HT1080 (cell line): Measurements from ENCODE around the gene EIF5A. TPM values are rescaled to one million over a fixed set of nuclear protein-coding genes. Genes with fewer than 3 reads are reported as not detected.

Experiments used
- DNase-seq: peaks from one replicate; pipeline ENCODE4 v3.0.0-alpha.2; 2015; ENCODE audit warnings: low read depth
- polyA plus RNA-seq, 2 experiments: library from polyadenylated mRNA; depleted of rRNA; stranded (reverse); fragments of >200 nt; gene quantifications; 2 replicates each; pipeline ENCODE4 v1.2.3, GENCODE V29; 2015
- total RNA-seq: library from RNA; depleted of rRNA; stranded (reverse); fragments of >200 nt; shearing (Covaris generic); gene quantifications from 2 replicates; pipeline ENCODE4 v1.2.3, GENCODE V29; 2014; rRNA removed

The EIF5A gene
- 1,448 and 1,578 TPM in 2 replicates for total RNA-seq
- polyA plus RNA-seq (2015; cell fraction: cytosol; rRNA removed), result 1,385 and 1,785 TPM in 2 replicates
- 681 and 724 TPM in 2 replicates for polyA plus RNA-seq (2015; cell fraction: nucleus; rRNA removed)

GRCh38 chr17:7306911-7307685 lies at the start of gene EIF5A:
EIF5A (plus strand) TSS chr17:7307628; CDS start chr17:7309636, 2,008 bp downstream.
- peak; percentile 99 for DNase-seq

- DNase-seq, result no peak
Observed at GRCh38 chr17:7258731-7259554, 48.5 kb upstream of the EIF5A start.

- no peak for DNase-seq
Observed at GRCh38 chr17:7259555-7259889, 47.9 kb upstream of the EIF5A start.

DNA sequence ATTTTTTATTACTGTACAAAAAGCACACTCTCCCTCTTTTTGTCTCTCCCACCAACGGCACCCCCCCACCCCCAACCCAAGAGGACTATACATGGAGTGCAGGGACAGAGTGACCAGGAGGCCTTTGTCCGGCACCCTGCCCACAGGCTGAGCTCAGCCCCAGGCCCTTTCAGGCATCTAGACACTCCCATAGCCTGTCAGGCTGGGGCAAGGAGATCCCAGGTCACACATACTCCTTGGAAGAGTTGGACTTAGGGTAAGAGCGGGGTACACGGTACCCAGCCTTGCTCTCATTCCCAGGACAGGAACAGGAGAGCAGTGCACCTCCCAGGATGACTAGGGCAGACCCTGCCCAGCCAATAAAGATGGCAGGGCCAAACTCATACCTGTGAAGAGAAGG lies 47.3 kb upstream of the EIF5A start:
- no peak for DNase-seq

- DNase-seq, result no peak
Observed at GRCh38 chr17:7260651-7261378, 46.6 kb upstream of the EIF5A start.

GRCh38 chr17:7261379-7262191 lies 45.8 kb upstream of the EIF5A start:
- DNase-seq, result no peak

GRCh38 chr17:7262192-7262934 lies 45.1 kb upstream of the EIF5A start, which contains the start of gene CLDN7:
CLDN7 (minus strand) TSS chr17:7262478; CDS start chr17:7262043, 435 bp downstream.
- DNase-seq, result no peak

DNA sequence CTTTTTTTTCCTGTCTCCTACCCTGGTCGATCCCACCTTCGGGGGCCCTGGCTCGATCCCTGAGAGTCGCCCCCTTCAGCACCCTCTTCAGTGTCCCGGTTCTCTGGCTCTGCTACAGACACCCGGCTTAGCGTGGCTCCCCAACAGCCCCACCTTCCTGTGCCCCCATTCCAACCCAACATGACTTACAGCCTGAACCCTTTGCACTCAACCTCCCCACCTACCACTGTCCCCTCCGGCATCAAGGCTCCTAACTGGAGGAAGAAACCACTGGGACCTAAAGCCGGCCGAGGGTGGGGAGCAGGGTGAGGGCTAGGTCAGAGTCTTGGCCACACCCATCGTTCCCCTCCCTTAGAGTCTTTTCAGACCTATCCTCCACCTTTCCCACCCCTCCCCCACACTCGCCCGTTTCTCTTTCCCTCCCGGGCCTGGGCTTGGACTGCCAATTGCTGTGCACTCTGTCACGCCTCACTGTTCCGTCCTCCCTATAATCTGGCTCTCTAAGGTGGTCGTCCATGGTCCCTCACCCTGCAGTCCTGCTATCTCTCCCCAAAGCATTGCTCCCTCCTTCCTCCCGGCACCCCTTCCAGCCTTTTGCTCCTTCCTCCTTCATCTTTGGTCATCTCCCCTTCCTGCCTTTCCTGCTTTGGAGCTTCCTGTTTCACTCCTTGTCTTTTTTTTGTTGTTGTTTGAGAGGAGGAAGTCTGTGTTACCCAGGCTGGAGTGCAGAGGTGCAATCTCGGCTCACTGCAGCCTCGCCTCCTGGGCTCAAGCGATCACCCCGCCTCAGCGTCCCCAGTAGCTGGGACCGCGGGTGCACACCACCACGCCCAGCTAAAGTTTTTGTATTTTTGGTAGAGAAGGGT lies 44.3 kb upstream of the EIF5A start:
- DNase-seq, result no peak

GRCh38 chr17:7263801-7264078 lies 43.7 kb upstream of the EIF5A start:
- no peak for DNase-seq

DNA sequence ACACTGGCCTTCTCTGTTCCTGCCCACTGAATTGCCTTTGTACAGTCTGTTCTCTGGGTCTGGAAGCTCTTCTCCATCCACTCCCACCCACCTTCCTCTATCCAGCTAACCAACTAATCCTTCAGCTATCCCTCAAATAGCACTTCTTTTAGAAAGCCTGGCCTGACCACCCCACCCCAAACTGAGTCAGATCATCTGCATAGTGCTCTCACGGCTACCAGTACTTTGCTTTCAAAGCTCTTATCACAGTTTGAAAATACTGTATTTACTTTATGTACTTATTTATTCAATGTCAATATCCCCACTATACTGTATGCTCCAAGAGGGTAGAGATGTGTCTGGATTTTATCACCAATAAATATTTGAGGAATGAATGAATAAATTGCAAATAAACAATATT lies 40.6 kb upstream of the EIF5A start:
- peak; percentile 17 for DNase-seq

- no peak for DNase-seq
Observed at GRCh38 chr17:7279448-7279847, 28.0 kb upstream of the EIF5A start.

DNA sequence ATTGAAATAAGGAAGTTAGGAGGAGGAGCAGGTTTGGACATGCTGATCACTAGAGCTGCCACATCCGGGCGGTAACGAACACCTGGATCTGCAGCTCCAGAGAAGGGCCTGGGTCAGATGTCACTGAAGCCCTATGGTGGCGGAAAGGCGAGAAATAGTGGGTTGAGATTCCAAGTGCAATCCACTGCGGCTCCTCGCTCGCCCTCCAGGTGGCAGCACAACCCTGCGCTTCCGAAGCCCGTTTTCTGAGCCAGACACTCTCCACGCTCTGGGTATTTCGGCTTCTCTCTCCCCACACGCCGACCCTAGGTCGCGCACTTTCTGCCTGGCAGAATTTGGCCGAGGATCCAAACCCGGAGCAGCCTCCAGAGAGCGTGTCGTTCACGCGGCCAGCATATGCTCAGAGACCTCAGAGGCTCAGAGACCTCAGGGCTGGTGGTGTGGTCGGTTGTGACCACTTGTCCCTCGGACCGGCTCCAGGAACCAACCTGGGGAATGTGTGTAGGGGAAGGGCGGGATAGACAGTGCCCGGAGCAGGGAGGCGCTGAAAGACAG lies 26.8 kb upstream of the EIF5A start:
- peak; percentile 78 for DNase-seq

DNA sequence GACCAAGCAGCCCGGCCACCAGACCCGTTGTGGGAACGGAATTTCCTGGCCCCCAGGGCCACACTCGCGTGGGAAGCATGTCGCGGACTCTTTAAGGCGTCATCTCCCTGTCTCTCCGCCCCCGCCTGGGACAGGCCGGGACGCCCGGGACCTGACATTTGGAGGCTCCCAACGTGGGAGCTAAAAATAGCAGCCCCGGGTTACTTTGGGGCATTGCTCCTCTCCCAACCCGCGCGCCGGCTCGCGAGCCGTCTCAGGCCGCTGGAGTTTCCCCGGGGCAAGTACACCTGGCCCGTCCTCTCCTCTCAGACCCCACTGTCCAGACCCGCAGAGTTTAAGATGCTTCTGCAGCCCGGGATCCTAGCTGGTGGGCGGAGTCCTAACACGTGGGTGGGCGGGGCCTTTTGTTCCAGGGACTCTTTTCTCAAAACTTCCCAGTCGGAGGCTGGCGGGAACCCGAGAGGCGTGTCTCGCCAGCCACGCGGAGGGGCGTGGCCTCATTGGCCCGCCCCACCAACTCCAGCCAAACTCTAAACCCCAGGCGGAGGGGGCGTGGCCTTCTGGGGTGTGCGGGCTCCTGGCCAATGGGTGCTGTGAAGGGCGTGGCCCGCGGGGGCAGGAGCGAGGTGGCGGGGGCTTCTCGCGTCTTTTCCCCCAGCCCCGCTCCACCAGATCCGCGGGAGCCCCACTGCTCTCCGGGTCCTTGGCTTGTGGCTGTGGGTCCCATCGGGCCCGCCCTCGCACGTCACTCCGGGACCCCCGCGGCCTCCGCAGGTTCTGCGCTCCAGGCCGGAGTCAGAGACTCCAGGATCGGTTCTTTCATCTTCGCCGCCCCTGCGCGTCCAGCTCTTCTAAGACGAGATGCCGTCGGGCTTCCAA lies 26.1 kb upstream of the EIF5A start, which contains the start of gene SLC2A4:
SLC2A4 (plus strand) TSS at position 645 of the 879 bp plus-strand sequence; CDS start at position 862, 217 bp downstream.
- peak; percentile 92 for DNase-seq

DNA sequence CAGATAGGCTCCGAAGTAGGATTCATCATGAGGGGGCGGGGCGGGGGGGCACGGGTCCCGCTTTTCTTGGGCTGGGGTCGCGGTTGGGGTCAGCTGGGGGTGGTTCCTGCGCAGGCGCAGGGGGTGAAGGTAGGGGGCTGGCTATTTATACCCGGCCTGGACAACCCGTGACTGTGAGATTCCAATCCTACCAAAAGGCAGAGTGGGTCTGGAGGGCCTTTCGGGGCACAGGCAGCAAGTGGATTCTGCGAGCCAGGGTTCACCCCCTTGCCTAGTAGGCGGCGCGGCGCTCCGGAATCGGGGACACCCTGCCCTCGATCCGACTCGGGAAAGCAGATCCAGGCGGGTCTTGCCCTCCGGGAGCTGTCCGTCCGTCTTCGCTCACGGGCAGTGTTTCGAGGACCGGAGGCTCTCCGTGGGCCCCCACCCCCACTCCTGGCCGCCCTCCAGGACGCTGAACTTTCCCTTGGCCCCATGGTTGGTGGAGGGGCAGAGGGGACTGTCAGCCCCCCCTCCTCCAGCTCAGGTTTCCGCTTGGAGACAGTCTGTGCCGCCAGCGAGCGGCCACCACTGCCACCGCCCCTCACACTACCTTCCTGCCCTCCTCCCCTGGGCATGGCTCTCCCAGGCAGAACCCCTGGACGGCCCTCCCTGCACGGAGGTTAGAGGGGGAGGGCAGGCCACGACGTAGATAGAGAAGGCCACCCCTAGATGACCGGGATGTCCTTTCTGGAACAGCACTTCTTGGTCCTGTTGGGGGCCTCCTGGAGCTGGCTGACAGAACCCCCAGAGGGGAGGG lies 25.3 kb upstream of the EIF5A start:
- no peak for DNase-seq

DNA sequence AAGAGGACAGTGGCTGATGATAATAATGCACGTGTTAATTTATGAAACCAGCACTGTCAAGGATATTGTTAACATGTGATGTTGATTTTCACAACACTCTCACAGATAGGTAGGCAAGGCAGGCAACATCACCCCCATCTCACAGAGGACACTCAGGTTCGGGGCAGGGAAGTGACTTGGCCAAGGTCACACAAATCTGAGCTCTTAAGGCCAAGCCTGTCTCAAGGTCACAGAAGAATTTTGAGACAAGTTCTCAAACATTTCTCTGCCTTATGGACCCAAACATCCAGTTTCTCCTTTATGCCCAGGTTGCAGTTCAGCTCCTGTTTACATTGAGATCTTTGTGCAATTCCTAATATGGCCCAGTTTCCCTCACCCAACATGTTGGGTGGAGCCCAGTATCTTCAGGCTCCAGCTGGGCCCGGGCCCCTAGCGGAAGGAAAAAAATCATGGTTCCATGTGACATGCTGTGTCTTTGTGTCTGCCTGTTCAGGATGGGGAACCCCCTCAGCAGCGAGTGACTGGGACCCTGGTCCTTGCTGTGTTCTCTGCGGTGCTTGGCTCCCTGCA lies 24.6 kb upstream of the EIF5A start:
- DNase-seq, result no peak

GRCh38 chr17:7283471-7284216 lies 23.8 kb upstream of the EIF5A start:
- DNase-seq, result no peak
